Glomerular visceral epithelial cell (primary cell): Measurements from ENCODE around the gene DUSP28.
A peak's percentile ranks its signal among the peaks of the same experiment; 100 is the strongest.
"Not testable (repeated sequence)": the region's sequence is repeated elsewhere in the genome, so short reads cannot be mapped to it uniquely, and the experiment has no call there.

Experiments
- DNase-seq: peaks from one replicate; pipeline ENCODE4 v3.0.0-alpha.2; 2016; ENCODE audit errors: extremely low spot score

Gene DUSP28, protein sequence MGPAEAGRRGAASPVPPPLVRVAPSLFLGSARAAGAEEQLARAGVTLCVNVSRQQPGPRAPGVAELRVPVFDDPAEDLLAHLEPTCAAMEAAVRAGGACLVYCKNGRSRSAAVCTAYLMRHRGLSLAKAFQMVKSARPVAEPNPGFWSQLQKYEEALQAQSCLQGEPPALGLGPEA

DNA sequence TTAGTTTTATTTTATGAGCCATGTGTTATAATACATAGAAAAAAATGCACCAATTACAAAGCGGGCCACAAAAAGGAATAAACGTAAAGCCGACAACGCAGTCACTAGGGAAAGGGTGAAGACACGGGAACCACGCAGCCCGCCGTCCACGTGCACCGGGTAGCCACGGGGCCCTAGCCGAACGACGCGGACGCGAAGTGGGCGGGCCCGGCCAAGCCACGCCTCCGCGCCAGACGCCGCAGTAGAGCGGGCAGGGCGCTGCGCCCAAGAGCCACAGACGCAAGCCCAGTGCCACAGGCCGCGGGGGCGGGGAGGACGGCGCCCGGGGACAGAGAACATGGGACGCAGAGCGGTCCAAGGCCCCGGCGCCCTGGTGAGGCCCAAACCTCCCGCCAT, at the start of gene DUSP28:
Gene DUSP28 (plus strand): TSS at position 274 of the 396 bp plus-strand sequence. CDS start 328 bp downstream, outside the sequence.
- peak; percentile 89 for DNase-seq

DNA sequence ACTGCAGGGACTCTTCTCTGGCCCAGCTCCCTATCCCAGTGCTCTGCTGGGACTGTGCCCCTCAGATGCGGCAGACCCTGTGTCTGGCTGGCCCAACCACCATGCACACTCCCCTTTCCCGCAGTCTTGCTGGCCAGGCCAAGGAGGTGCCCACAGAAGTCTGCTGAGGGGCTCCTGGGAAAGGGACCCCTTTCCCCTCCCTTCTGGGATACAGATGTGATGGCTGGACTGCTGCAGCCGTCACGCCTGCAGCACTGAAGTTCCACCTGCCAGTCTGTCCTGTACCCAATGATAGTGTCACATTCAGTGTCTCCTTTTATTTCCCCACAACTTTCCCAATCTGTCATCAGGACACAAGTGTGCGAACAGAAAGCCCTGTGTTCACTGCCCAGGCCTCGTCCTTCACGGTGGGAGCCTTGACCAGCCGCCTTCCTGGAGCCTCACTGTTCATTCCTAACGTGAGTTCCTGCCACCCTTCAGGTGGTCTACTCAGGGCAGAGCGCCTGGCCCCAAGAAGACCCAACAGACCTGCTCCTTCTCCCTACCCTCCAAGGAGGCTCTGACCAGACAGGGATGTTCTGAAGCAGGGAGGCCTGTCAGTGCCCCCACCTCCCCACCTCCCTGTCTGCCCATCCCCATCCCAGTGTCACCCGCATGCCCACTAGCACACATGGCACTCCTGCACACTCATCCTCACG, 49.5 kb upstream of the DUSP28 start:
- no peak for DNase-seq

DNA sequence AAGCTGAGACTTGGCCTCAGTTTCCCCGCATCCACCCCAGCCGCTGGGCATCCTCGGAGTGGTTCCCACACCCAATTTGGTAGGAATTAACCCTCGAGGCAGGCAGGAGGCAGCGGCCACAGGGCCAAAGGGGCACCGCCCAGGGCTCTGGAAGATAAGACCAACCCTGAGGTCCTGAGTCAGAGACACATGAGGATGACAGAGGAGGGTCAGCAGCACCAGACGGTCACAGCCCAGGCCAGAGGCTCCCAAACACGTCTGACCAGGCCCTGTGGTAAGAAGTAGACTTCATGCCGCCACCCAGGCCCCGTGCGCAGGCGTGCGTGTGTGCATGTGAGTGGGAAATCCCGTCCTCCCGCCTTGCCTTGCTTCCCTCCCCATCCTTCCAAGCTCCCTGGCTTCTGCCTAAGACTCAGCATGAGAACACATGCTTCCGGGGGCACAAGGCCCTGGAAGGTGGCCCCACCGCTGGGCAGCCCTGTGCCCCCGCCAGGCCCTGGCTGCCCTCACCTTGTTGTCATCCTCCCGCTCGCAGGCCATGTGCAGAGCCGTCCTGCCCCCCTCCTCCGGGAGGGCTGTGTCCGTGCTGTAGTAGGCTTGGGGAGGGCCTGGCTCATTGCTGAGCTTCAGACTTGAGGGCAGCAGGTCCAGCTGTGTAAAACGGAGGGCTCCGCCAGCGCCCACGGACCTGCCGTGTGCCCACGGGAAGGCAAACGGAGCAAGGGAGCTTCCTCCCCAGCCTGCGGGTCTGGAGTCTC, 48.6 kb upstream of the DUSP28 start:
- no peak for DNase-seq

DNA sequence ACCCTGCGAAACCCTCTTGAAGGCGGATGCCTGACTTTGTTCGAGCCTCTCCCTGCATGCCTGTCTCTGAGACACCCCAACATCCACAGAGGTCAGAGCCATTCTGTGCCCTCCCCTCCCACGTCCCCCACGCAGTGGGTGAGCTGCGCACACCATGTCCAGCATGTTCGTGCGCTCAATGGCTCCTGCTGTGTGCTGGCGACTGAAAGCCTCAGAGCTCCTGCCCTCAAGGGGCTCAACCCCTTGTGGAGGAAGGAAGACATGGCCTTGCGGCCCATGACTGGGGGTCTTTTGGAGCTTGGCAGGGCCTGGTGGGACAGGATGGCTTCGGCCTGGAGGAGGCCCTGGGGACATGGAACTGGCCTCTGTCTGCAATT, 48.1 kb upstream of the DUSP28 start:
- DNase-seq = no peak

DNA sequence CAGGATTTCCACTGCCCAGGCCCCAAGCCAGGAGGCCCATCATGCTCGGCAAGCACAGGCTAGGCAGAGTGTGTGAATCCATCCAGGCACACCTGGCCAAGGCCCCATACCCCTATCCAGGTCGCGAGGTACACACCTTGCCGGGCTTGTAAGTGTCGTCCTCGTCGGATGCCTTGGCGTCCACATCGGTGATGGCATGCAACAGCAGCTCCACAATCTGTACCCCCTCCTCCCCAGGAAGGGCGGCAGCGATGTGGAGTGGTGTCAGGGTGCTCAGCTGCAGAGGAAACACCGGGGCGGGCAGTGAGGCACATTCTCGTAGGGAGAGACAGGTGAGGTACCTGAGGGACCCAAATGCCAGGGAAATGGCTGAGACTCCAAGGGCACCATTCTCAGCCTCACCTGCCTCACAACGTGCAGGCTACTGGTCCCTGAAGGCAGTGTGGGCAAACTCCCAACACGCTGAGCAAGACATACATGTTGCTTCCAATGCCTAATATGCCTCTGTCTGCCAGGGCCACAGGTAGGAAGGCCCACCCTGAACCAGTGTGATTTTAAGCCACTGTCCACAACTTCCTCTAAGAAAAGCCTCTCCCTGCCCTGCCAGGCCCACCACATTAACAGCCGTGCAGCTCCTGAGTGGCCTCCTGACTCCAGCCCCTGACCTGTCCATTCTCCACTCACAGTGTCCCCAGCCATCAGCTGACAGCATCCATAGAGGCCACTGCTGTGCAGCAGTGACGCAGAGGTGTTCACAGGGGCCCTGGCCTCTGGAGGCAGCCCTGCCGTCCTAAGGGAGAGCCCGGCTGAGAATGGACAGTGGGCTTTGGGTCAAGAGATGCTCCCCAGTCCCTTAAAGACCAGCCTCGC, 47.3 kb upstream of the DUSP28 start:
- DNase-seq = no peak

DNA sequence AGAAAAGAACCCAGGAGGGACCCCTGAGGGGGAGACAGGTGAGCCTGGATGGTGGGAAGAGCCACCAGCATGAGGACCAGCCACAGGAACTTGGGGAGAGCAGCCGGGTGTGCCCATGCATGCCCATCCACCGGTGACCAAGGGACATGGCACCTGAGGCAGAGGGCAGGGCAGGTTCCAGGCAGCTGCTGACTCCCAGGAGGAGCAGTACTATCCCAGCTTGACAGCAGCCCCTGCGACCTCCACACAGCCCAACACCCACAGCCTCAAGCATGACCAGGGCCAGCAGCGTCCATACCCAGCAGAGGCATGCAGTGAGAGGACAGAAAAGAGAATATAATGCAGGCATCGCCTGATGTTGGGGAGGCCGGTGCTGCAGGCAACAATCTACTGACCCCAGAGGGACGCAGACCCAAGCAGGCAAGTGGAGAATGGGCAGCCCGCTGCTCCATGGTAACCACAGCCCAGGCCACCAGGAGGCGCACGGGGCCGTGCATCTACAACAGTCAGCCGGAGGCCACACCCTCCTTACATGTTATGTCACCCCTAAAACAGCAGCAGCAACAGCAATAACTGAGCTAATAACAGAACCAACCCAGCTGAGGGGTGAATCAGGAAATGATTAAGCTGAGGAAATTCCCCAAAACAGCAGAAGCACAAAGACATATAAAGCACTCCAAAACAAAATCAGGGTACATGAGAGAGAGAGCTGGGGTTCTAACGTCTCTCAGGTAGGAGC, 46.4 kb upstream of the DUSP28 start:
- peak; percentile 82 for DNase-seq

DNA sequence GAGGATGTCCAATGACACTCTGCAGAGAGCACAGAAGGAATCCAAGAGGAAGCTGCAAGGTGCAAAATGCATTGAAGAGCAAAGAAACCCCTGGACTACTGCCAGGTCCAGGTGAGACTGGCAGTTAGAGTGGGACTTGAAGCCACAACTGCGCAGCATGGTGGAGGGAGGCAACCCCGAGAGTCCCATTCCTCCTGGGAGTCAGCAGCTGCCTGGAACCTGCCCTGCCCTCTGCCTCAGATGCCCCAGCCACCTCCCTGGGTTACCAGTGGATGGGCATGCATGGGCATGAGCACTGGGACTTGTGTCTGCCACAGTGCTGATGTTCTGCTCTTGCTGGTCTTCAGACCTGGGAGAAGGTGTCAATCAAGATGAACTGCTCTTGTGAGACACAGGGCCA, 45.5 kb upstream of the DUSP28 start:
- no peak for DNase-seq

DNA sequence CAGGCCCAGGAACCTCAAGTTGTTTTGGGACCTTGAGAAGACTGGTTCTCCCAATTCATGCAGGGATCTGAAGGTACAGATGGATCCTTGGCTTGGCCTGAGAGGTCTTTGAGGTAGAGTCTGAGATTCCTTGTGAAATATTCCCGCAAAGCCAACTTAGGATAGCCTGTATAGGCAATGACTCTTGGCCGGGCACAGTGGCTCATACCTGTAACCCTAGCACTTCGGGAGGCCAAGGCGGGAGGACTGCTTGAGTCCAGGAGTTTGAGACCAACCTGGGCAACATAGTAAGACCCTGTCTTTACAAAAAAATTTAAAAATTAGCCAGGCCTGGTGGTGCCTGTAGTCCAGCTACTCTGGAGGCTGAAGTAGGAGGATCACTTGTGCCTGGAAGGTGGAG, 42.8 kb upstream of the DUSP28 start:
- no peak for DNase-seq

DNA sequence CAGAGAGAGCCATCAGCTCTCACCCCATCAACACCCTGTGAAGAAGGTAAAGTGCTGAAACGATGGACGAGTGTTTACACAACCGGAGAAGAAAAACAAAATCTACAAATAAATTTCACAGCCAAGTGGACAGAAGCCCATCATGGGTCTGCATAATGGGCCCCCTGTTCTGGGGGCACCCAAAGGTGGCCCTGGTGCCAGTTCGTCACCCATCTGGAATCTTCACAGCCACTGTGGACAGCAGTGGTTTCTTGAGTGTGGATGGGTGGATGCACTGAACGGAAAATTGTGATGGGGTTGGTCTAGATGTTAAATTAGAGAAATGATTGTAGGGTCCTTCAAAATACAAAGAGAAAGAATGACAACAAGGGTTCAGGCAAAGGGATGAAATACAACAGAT, 41.2 kb upstream of the DUSP28 start:
- DNase-seq = no peak

DNA sequence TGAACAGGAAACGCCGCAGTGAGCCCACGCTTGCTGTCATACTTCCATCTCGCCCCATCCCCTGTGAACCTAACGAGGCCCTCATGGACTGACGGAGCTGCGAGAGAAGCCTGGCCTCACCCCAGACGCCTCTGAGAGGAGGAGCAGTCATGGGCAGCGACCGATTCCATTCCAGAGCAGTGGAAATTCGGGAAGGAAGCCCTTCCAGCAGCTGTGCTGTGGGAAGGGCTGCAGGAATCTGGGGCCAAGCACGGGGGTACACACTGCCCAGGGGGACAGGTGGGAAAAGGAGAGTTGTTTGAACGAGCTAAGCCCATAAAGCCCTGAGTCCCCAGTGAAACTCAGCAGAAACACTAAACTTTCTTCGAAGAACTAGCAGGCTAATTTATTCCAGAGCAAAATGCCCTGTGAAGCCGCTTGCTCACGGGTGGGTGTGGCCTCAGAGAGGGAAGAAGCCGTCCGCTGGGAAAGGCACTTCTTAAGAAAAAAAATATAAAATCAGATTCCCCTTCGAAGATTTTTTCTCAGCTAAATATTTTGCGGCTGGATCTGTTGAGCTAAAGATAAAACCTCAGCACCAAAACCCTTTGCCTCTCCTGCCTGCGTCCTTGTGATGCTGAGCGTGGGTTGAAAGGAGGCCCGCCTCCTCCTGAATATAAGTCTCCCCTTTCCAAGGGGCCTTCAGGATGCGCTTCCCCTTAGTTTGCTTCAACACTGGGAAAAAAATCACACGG, 40.6 kb upstream of the DUSP28 start:
- no peak for DNase-seq

DNA sequence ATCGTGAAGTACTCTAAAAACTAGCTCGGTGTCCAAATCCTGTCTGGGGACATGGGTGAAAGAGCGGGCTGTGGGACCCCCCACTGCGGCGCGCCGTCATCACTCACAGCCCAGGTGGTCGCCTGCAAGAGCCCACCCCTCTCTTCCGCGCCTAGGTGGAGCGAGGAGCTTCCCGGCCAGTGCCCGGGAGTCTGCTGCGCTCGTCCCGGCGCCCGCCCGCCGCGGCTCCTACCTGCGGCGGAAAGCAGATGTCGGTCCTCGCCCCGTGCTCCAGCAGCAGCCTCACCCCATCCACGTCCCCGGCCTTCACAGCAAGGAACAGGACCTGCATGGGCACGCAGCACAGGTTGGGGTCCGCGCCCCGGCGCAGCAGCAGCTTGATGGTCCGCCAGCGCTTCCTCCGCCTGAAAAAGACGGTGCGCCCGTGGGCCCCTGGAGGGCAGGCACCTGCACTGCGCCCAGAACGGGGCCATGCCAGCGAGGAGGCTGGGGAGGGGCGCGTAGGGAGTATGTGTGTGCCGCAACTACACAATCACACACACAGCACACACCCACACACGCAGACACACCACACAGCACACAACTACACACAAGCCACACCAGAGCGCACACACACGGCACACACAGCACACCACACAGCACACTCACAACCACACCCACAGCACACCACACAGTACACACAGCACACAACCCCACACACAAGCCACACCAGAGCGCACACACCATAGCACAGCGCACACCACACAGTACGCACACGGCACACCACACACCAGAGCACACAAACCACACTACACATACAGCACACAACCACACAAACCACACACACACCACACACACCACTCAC, 39.8 kb upstream of the DUSP28 start:
- no peak for DNase-seq

DNA sequence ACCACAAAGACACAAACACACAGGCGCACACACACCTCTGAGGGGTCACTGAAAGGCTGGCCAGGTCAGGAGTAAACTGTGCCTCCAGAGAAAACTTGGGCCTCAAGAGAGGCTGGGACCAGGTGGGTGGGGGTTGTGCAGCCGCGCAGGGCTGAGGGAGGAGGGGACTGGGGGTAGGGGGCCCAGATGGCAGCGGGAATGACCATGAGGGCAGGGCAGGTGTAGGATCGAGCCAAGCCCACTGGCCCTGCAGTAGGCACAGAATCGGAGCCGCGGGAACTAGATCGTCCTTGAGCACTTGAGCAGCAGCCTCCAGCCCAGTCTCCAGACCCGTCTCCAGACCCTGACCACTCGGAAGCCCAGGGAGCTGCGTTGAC, 39.2 kb upstream of the DUSP28 start:
- no peak for DNase-seq

DNA sequence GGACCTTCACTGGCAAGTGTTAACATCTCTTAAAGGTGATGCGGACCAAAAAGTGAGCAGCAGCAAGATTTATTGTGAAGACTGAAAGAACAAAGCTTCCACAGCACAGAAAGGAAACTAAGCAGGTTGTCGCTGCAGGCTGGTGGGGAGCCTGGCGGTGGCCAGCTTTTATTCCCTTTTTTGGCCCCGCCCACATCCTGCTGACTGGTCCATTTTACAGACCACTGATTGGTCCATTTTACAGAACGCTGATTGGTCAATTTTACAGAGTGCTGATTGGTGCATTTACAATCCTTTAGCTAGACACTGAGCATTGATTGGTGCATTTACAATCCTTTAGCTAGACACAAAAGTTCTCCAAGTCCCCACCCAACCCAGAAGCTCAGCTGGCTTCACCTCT, 38.3 kb upstream of the DUSP28 start:
- DNase-seq = not testable (repeated sequence)

DNA sequence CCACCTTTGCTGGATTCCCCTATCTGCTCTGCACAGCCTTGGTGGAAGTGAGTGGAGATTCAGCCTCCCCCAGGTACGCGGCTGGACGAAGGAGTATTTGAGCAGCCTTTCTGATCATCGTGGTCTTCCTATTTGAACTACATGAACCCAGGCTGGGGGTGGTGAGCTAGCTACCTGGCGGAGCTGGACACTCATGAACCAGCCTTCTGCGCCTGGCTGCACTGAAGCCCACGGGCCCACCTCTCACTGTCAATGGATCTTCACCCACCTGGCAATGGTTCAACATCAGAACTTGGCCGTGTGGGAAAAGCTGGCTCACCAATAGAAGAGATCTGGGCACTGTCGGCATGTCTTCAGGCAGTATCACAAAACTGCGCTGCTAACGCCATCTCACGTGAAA, 37.8 kb upstream of the DUSP28 start:
- DNase-seq = no peak

DNA sequence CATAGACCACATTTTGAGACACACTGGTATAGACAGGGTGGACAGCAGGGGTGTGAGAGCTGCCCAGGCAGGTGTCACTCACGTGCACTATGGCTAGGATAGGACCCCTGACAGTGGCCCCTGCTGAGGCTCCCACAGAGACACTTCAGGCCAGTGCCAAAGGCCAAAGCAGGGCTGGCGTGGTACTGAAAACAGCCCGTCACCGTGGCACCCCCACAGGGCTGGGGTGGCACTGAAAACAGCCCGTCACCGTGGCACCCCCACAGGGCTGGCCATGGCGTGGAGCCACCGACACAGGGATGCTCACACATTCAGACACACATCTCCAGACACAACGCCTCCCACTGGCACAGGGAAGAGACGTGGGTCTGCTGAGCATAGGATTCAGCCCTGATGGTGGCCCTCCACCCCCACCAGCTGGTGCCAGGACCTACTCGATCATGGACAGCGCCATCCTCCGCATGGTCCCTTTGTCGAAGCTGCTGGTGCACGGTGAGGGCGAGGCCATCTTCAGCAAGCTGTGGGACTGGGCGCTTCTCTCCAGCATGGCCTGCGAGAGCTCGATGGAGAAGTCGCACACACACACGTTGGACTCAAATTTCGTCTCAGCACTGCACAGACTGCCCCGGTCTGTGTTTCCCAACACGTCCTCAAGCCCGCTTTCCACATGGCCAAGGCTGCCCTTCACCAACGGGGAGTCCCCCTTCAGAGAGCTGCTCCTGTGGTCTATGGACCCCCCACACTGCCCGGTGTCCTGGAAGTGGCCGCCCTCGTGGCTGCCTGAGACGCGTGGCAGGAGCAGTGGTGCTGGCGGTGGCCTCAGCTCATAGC, 36.5 kb upstream of the DUSP28 start:
- DNase-seq = no peak

DNA sequence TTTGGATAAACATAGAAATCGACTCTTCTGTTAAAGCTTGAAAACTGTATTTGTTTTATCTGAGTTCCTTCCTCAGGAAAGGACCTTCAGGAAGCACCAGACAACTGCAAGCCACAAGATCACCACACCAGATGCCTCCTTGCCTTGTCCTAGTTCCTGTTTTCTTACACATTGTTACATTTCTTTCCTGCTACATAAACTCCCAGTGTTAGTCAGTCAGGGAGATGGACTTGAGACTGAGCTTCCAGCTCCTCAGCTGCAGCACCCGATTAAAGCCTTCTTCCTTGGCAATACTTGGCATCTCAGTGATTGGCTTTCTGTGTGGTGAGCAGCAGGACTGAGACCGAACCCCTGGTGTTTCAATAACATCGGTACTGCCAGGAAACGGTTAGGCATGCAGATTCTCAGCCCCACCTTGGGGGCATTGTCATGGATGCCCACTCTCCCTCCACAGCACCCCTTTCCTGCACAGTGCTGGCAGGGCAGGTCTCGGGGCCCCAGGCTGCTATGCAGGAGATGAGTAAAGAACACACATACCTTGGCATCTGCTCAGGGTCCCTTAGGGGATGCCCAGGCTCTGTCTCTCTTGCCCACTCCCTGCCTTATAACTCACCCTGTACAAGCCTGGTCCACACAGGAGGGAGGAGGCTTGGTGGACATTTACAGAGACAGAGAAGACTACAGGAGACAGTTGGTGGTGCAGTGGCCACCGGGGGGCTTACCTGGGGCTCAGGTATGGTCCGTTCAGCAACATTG, 35.0 kb upstream of the DUSP28 start:
- DNase-seq = no peak

DNA sequence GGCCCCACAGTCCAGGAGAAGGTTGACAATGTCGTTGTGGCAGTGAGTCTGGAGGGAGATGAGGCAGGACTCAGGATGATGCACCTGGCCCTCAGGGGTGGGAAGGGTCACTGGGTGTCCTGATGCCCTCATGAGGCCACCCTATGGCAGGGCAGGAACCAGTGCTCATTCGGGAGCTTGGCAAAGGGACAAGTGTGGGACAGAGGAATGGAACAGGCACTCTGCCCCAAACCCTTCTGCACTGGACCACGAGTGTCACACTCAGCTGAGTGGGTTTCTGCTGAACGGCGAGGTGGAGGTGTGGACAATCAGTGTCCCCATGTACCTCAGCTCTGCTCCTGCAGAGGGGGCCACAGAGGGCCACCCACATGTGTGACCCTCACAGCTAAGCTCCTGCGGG, 34.4 kb upstream of the DUSP28 start:
- DNase-seq = no peak

DNA sequence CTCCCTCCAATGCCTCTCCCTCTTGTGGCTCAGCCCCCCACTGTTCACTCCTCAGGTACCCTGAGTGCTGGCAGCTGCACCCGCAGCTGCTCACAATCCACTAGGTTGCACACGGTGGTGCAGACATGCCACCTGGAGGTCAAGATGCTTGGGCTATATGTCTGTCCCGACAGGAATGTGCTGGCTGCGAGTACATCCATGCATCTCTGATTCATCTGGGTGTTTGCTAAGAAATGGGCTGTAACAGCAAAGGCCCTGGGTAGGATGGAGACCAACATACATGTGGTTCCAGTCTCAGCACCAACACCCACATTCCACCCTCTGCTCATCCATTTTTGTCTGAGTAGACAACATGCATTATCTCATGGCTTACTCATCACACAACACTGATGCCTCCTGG, 33.6 kb upstream of the DUSP28 start:
- no peak for DNase-seq
